K562 (cell line): ENCODE data around the gene SLX9. TPM values are rescaled to one million over a fixed set of nuclear protein-coding genes. Genes with fewer than 3 reads are reported as not detected.

Experiments
- ARNT ChIP-seq, 2 experiments: fragments of 450-650 bp; IDR thresholded peaks; 2 replicates each; pipeline ENCODE4 v1.6.1; 2016; ENCODE audit warnings: mild to moderate bottlenecking in 1 of 2
- ATF1 ChIP-seq, 2 experiments: fragments of 450-650 bp in 1 of 2; IDR thresholded peaks; 2 replicates each; pipeline ENCODE4 v1.6.1; 2016; ENCODE audit warnings: missing compliant biosample characterization in 1 of 2, missing genetic modification characterization in 1 of 2
- BRD4 ChIP-seq: fragments of 200-600 bp; sonication (generic); IDR thresholded peaks from 2 replicates; pipeline ENCODE4 v1.6.1; 2017; ENCODE audit warnings: inconsistent platforms
- CCAR2 ChIP-seq: fragments of 200-400 bp; formaldehyde crosslinking; IDR thresholded peaks from 2 replicates; pipeline ENCODE4 v1.6.1; 2017; ENCODE audit warnings: mild to moderate bottlenecking, low read depth, low read length
- CTBP1 ChIP-seq: fragments of 450-650 bp; IDR thresholded peaks from 2 replicates; pipeline ENCODE4 v1.6.1; 2016; ENCODE audit warnings: borderline replicate concordance
- MCM5 ChIP-seq: fragments of 450-650 bp; IDR thresholded peaks from 2 replicates; pipeline ENCODE4 v1.6.1; 2016; ENCODE audit warnings: low read depth
- SMARCB1 ChIP-seq: IDR thresholded peaks from 2 replicates; pipeline ENCODE4 v1.6.1; 2011; ENCODE audit warnings: improper control_type of control experiment, low read depth; ENCODE audit not compliant: insufficient read length
- SMC3 ChIP-seq: conservative IDR thresholded peaks from 2 replicates; pipeline ENCODE4 v1.6.1; 2011; ENCODE audit warnings: low read depth, low read length, improper control_type of control experiment; ENCODE audit not compliant: insufficient read depth
- polyA plus RNA-seq, 8 experiments: library from polyadenylated mRNA; depleted of rRNA in 4 of 8; stranded (reverse) in 5 of 8; unstranded in 3 of 8; fragments of >200 nt; fragmentation: Nextera tagmentation in 2 of 8; fragmentation: Illumina TruSeq in 1 of 8; extraction: Ambion mirVana in 2 of 8; extraction: Trizol in 1 of 8; gene quantifications; 2 replicates each; pipeline versions ENCODE4 v1.2.1 to v1.2.3, GENCODE V29; 2011 to 2014; ENCODE audit warnings: inconsistent platforms in 1 of 8, missing spikeins in 1 of 8
- total RNA-seq, 7 experiments: library from RNA; depleted of rRNA in 6 of 7; stranded (reverse); fragments of >200 nt in 6 of 7; fragmentation: Illumina TruSeq in 2 of 7; extraction: Trizol in 2 of 7; gene quantifications; 2 replicates each; pipeline versions ENCODE4 v1.2.1 to v1.2.3, GENCODE V29; 2011 to 2021; ENCODE audit warnings: low replicate concordance in 1 of 7
- TF ChIP-seq, protein P1 (sequence below): fragments of 250-450 bp; sonication (Bioruptor Pico); IDR thresholded peaks from 2 replicates; pipeline ENCODE4 v1.5.0; 2022; ENCODE audit warnings: mild to moderate bottlenecking
- TF ChIP-seq, protein P2 (sequence below): sonication (generic); formaldehyde crosslinking; IDR thresholded peaks from 2 replicates; pipeline ENCODE4 v1.8.0; 2023; ENCODE audit warnings: mild to moderate bottlenecking, missing genetic modification reagents
- TF ChIP-seq, protein P3 (sequence below): IDR thresholded peaks from 3 replicates; pipeline ENCODE4 v1.6.1; 2011; ENCODE audit warnings: borderline replicate concordance, mild to moderate bottlenecking; ENCODE audit not compliant: insufficient read length, insufficient read depth
- TF ChIP-seq, protein P4 (sequence below): fragments of 150-350 bp; conservative IDR thresholded peaks from 2 replicates; pipeline ENCODE4 v1.6.1; 2014; ENCODE audit warnings: low read length

SLX9 gene
- total and polyA plus RNA-seq, 9 of the 15 experiments (the other 6 are each of a cell fraction or from before 2014, with no cell fraction given), result 1.2 to 75.5 (median 16.5) TPM

DNA sequence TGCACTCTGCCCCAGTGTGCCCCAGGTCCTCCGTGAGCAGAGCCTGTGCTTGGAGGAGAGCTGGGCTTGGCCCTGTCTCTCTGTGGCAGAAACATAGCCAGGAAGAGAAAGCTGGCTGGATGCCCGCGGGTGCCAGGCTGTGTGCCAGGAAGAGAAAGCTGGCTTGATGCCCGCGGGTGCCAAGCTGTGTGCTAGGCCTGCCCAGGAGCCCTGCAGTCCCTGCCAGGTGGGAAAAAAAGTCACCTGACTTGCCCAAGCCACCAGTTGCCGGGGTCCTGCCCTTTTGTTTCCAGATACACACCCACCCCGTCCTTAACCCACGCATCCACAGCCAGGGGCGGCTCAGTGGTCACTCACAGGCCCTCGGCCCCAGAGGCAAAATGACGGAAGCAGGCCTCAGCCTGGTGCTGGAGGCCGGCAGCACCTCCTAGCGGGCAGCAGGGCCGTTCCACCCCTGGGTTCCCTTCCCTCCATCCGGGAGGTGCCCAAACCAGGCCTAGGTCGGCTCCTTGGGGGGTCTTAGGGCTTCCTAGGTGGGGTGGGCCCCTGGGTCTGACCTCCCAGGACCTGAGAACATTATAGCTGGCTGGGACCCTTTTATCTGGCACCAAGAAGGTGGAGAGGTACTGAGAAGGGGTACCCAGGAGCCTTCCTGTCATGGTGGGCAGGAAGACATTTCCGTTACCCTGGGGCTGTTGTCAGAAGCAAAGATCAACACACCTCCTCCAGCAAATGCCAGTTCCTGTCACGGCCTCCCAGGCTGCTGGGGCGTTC lies 28.3 kb upstream of the SLX9 start (continued):
- TF ChIP-seq, protein P1, sequence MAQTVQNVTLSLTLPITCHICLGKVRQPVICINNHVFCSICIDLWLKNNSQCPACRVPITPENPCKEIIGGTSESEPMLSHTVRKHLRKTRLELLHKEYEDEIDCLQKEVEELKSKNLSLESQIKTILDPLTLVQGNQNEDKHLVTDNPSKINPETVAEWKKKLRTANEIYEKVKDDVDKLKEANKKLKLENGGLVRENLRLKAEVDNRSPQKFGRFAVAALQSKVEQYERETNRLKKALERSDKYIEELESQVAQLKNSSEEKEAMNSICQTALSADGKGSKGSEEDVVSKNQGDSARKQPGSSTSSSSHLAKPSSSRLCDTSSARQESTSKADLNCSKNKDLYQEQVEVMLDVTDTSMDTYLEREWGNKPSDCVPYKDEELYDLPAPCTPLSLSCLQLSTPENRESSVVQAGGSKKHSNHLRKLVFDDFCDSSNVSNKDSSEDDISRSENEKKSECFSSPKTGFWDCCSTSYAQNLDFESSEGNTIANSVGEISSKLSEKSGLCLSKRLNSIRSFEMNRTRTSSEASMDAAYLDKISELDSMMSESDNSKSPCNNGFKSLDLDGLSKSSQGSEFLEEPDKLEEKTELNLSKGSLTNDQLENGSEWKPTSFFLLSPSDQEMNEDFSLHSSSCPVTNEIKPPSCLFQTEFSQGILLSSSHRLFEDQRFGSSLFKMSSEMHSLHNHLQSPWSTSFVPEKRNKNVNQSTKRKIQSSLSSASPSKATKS (CRISPR knock-in tag), result no peak
- TF ChIP-seq SMARCB1, result no peak
- TF ChIP-seq ATF1 (CRISPR knock-in tag; IDR thresholded peaks at IDR 0.05), result no peak
- TF ChIP-seq ATF1 (tag; IDR thresholded peaks at IDR 0.05), result peak; percentile 19; the same call in 1 of the 2 replicates
- peak; percentile 44; the same call in 1 of the 2 replicates for TF ChIP-seq CTBP1
- no peak for TF ChIP-seq CCAR2
- TF ChIP-seq, protein P2, sequence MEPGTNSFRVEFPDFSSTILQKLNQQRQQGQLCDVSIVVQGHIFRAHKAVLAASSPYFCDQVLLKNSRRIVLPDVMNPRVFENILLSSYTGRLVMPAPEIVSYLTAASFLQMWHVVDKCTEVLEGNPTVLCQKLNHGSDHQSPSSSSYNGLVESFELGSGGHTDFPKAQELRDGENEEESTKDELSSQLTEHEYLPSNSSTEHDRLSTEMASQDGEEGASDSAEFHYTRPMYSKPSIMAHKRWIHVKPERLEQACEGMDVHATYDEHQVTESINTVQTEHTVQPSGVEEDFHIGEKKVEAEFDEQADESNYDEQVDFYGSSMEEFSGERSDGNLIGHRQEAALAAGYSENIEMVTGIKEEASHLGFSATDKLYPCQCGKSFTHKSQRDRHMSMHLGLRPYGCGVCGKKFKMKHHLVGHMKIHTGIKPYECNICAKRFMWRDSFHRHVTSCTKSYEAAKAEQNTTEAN (CRISPR knock-in tag), result no peak
- TF ChIP-seq, protein P3, sequence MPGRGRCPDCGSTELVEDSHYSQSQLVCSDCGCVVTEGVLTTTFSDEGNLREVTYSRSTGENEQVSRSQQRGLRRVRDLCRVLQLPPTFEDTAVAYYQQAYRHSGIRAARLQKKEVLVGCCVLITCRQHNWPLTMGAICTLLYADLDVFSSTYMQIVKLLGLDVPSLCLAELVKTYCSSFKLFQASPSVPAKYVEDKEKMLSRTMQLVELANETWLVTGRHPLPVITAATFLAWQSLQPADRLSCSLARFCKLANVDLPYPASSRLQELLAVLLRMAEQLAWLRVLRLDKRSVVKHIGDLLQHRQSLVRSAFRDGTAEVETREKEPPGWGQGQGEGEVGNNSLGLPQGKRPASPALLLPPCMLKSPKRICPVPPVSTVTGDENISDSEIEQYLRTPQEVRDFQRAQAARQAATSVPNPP, result no peak
- TF ChIP-seq, protein P4, sequence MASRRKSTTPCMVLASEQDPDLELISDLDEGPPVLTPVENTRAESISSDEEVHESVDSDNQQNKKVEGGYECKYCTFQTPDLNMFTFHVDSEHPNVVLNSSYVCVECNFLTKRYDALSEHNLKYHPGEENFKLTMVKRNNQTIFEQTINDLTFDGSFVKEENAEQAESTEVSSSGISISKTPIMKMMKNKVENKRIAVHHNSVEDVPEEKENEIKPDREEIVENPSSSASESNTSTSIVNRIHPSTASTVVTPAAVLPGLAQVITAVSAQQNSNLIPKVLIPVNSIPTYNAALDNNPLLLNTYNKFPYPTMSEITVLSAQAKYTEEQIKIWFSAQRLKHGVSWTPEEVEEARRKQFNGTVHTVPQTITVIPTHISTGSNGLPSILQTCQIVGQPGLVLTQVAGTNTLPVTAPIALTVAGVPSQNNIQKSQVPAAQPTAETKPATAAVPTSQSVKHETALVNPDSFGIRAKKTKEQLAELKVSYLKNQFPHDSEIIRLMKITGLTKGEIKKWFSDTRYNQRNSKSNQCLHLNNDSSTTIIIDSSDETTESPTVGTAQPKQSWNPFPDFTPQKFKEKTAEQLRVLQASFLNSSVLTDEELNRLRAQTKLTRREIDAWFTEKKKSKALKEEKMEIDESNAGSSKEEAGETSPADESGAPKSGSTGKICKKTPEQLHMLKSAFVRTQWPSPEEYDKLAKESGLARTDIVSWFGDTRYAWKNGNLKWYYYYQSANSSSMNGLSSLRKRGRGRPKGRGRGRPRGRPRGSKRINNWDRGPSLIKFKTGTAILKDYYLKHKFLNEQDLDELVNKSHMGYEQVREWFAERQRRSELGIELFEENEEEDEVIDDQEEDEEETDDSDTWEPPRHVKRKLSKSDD, result no peak
- TF ChIP-seq MCM5, result no peak
- TF ChIP-seq SMC3, result peak; percentile 72
- no peak for TF ChIP-seq ARNT (IDR thresholded peaks at IDR 0.05)
- no peak for TF ChIP-seq BRD4
